ENCODE results near the gene ERAL1.
A peak's percentile ranks its signal among the peaks of the same experiment; 100 is the strongest.

Gene ERAL1

DNA sequence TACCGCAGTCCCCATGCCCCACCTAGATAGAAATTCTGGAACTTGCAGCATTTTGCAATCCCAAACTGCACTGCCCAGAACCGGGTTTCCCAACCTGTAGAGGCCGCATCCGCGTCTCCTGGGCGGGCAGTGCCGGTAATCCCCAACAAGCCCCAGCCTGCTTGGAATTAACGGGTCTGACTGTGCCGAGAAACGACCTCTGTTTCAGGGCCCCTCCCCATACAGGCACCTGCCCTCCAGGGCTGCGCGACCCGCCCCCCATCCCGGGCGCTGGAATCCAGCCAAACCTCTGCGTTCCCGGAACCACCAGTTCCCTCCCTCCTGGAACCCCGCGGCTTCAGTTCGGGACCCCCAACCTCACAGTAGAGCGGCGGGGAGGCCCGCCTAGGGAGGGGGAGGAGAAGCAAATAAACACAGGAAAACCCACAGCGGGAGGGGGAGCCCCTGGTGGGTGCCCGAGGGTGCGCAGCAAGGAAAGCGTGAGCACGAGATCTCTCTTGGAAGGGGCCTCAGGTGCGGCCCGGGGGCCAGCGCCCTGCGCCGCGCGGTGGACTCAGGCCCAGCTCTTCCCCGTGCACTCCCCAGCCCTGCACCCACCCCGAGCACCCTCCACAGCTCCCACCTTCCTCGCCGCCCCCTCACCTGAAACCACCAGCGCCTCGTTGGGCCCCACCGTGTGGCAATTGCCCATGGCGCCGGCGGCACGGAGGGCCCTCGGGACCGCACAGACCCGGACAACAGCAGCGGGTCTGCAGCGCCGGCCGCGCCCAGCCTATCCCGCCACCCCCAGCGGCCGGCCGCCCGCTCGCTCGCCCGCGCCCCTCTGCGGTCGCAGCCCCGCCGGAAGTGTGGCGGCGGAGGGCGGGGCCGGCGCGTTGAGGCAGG, 42.3 kb downstream of the ERAL1 start, which contains the start of gene FLOT2:
TSS of gene FLOT2 (minus strand) at position 850 of the 885 bp plus-strand sequence. CDS start at position 691, 159 bp downstream.
- no peak for TF ChIP-seq TAF1 (IDR thresholded peaks at IDR 0.05; ENCODE audit: borderline replicate concordance, insufficient read depth, low read length)
- TF ChIP-seq SIN3A (IDR thresholded peaks at IDR 0.05; ENCODE audit: borderline replicate concordance, insufficient read depth, low read length), result 0 out of 2 replicates have a peak, but pooled peaks have one; percentile 6
- TF ChIP-seq, protein P1, sequence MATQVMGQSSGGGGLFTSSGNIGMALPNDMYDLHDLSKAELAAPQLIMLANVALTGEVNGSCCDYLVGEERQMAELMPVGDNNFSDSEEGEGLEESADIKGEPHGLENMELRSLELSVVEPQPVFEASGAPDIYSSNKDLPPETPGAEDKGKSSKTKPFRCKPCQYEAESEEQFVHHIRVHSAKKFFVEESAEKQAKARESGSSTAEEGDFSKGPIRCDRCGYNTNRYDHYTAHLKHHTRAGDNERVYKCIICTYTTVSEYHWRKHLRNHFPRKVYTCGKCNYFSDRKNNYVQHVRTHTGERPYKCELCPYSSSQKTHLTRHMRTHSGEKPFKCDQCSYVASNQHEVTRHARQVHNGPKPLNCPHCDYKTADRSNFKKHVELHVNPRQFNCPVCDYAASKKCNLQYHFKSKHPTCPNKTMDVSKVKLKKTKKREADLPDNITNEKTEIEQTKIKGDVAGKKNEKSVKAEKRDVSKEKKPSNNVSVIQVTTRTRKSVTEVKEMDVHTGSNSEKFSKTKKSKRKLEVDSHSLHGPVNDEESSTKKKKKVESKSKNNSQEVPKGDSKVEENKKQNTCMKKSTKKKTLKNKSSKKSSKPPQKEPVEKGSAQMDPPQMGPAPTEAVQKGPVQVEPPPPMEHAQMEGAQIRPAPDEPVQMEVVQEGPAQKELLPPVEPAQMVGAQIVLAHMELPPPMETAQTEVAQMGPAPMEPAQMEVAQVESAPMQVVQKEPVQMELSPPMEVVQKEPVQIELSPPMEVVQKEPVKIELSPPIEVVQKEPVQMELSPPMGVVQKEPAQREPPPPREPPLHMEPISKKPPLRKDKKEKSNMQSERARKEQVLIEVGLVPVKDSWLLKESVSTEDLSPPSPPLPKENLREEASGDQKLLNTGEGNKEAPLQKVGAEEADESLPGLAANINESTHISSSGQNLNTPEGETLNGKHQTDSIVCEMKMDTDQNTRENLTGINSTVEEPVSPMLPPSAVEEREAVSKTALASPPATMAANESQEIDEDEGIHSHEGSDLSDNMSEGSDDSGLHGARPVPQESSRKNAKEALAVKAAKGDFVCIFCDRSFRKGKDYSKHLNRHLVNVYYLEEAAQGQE (IDR thresholded peaks at IDR 0.05; ENCODE audit: insufficient read depth in 1 of 2, low read depth in 2 of 2, low read length in 2 of 2), result 0 out of 4 replicates have a peak, but pooled peaks of 1 of the 2 experiments have one; percentile 11
- peak; percentile 80 for TF ChIP-seq POLR2AphosphoS5 (IDR thresholded peaks at IDR 0.05; ENCODE audit: low read depth, low read length)
- TF ChIP-seq FOXP2 (optimal IDR thresholded peaks at IDR 0.05; ENCODE audit: borderline replicate concordance, extremely low read depth, extremely low read length, insufficient read depth), result peak; percentile 15

DNA sequence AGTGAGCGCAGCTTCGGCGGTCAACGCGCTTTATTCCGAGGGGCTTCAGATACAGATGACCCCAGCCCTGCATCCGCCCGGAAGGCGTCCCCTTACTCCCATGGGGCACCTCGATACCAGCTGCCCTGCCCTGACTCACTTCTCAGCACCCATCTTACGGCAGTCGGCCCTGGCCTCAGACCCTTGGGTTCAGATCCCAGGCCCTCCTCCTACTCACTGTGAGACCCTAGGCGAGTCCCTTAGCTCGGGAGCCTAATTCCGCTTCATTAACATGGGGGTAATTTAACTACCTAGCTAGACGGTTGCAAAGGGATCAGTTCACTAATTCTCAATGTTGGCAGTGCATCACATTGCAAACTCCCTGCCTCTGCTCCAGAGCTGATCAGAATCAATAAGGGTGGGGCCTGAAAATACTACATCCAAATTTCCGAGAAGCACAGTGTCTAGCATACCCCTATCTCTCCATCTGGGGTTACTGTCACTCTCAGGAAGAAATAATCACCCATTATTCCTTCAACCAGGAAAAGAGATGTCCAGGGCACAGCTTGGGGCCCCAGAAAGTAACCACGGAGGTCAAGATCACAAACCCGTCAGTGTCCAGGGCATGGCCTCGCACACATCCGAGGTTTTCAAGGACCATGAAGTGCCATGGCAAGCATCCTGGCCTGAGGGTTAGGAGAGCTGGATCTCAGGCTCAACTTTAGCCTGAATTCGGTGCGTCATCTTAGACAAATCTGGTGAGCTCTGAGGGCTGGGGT, 43.1 kb downstream of the ERAL1 start:
- TF ChIP-seq POLR2AphosphoS5 (IDR thresholded peaks at IDR 0.05; ENCODE audit: low read depth, low read length) (no peak), SIN3A (IDR thresholded peaks at IDR 0.05; ENCODE audit: borderline replicate concordance, insufficient read depth, low read length) (no peak), FOXP2 (optimal IDR thresholded peaks at IDR 0.05; ENCODE audit: borderline replicate concordance, extremely low read depth, extremely low read length, insufficient read depth) (no peak), TAF1 (IDR thresholded peaks at IDR 0.05; ENCODE audit: borderline replicate concordance, insufficient read depth, low read length) (no peak)
- TF ChIP-seq, protein P1 (IDR thresholded peaks at IDR 0.05; ENCODE audit: insufficient read depth in 1 of 2, low read depth in 2 of 2, low read length in 2 of 2), result no peak

DNA sequence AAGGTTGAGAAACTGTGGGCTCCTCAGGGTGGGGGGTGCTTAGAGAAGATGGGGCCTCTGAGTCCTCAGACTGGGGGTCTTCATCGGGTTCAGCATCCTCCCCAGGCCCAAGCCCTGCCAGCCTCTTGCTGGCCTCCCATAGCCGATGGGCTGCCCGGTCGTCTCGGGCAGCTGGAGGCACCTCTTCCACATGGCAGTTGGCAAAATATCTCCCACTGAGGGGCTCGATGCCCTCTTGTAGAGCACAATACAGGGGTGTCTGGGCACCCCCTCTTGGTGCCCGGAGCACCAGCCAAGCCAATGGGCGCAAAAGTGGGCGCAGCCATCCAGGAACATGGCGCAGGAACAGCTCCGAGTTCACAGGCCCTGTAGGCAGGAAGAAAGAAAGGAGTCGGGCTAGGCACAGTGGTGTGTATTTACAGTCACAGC, 43.7 kb downstream of the ERAL1 start:
- TF ChIP-seq POLR2AphosphoS5 (IDR thresholded peaks at IDR 0.05; ENCODE audit: low read depth, low read length) (no peak), FOXP2 (optimal IDR thresholded peaks at IDR 0.05; ENCODE audit: borderline replicate concordance, extremely low read depth, extremely low read length, insufficient read depth) (no peak), TAF1 (IDR thresholded peaks at IDR 0.05; ENCODE audit: borderline replicate concordance, insufficient read depth, low read length) (no peak), SIN3A (IDR thresholded peaks at IDR 0.05; ENCODE audit: borderline replicate concordance, insufficient read depth, low read length) (no peak)
- TF ChIP-seq, protein P1 (IDR thresholded peaks at IDR 0.05; ENCODE audit: insufficient read depth in 1 of 2, low read depth in 2 of 2, low read length in 2 of 2), result no peak

DNA sequence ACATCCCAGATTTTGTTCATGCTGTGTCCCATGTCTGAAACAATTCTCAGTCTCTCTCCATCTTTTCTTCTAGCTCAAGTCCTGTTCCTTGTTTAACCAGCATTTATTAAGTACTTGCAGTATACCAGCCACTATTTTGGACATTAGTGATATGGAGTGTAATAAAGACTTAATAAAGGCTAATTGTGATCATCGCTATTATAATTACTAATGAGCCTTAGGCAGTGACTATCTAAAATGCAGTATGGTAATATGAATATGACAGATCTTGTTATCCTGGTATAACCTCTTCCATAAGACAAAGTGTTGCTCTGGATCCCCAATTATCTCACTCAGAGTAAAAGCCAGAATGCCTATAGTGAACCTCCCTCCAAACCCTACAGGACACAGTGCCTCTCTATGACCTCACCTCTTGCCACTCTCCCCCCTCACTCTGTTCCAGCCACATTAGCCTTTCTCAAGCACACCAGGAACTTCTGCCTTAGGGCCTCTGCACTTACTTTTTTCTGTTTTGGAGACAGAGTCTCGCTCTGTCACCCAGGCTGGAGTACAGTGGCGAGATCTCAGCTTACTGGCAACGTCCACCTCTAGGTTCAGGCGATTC, 44.5 kb downstream of the ERAL1 start:
- TF ChIP-seq POLR2AphosphoS5 (IDR thresholded peaks at IDR 0.05; ENCODE audit: low read depth, low read length), result no peak
- no peak for TF ChIP-seq SIN3A (IDR thresholded peaks at IDR 0.05; ENCODE audit: borderline replicate concordance, insufficient read depth, low read length)
- TF ChIP-seq FOXP2 (optimal IDR thresholded peaks at IDR 0.05; ENCODE audit: borderline replicate concordance, extremely low read depth, extremely low read length, insufficient read depth), result no peak
- TF ChIP-seq, protein P1 (IDR thresholded peaks at IDR 0.05; ENCODE audit: insufficient read depth in 1 of 2, low read depth in 2 of 2, low read length in 2 of 2), result no peak
- no peak for TF ChIP-seq TAF1 (IDR thresholded peaks at IDR 0.05; ENCODE audit: borderline replicate concordance, insufficient read depth, low read length)
